Stimulated activated CD8-positive, alpha-beta memory T cell treated with anti-CD3 and anti-CD28 coated beads, Interleukin-15, amount 100 ng/mL, for 4 hours (primary cell): ENCODE data around the gene COG7.
"Not testable (repeated sequence)": the region's sequence is repeated elsewhere in the genome, so short reads cannot be mapped to it uniquely, and the experiment has no call there.

Source experiments
- DNase-seq, 2 donors: peaks; one replicate each; pipeline ENCODE4 v3.0.0-alpha.2; 2020; ENCODE audit warnings: low read depth in 2 of 2

Gene COG7

DNA sequence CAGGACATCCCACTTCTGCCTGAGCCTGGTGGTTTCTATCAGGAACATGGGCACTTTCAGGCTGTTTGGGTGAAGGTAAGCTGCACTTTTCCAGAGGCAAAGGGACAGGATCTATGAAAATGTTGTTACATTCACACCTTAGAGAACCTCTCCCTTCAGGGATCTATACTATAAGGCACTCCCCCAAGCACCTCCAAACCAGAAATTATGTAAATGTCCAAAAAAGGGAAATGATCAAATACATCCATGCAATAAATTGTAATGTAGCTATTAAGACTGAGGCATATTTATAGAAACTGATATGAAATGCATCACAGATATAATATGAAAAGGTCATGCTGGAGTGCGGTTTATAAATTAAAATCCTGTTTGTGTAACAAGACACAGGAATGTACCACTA lies 23.3 kb upstream of the COG7 start:
- DNase-seq = no peak

DNA sequence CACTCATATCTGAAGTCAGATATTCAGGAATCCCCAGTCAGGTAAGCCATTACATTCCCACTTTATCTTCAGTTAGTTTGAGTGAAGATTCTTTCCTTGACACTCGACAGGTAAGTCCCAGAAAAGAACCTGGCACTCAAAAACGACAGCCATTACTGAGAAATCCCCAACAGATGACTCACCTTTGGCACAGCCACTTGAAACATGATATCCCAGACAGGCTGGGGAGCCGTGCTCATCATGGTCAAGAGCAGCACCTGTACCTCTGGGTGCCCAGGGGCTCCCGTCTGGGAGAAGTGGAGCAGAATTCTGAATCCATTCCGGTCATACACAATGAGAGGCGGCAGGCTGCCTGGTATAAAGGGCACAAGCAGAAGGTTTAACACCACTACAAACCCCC lies 16.8 kb upstream of the COG7 start:
- DNase-seq = no peak

DNA sequence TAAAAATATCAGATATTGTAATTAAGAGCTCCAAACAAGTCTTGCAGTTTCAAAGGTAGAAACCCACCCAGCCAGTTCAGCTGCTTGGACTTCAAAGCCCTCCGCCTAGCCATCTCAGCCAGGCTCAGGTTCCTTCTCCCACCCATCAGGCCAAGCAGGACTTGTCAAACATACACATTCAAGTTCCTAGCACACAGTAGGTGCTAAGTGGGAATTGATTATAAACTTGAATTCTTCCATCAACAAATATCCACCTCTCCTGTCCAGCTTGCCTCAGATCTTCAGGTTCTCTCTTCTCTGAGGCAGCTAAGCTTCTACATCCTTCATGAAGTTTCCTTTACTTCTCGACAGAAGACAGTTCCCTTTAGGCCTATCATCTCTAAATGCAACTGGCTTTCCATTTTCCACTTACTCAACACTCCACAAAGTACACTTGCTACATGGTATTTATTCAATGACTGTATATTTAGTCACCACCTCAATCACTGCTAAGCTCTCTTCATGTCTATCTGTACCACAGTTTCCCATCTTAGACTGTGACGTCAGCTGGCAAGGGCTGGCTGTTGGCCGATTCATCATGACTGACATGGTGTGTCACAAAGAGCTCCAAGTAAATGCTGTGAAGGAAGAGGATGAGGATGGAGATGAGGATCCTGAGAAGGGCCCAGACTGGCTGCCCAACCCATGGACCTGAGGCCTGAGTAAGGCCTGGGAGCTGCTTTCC lies 13.3 kb upstream of the COG7 start:
- DNase-seq = no peak

DNA sequence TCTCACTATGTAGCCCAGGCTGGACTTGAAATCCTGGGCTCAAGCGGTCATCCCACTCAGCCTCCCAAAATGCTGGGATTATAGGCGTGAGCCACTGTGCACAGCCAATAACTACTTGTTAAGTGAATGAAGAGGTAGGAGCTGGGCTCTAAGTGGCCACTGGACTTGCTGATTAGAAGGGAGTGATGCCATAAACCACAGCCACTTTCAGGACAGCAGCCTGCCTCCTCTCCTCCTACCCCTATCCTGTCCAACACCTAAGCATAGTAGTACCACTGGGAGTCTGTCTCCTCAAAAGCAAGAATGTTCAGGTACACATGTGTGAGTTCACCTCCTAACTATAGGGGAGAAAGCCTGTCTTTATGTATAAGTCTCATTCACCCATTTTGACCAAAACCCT lies 12.2 kb upstream of the COG7 start:
- DNase-seq = no peak

DNA sequence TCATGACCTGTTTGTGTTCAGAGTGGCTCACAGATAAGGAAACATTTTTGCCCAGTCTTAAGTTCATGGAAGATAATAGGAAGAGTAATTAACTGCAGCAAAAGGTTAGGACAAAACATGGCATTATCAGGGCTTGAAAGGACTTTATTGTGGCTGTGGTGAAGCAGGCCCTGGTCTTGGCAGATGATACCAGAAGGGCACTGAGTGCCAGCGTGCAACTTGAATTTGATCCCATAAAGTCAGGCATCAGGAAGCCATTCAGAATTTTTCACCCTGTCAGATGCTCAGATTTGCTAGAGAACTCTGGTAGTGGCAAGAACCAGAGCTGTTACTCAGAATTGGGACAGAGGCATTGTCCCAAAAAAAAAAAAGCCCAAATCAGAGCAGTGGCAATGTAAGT lies 11.2 kb upstream of the COG7 start:
- DNase-seq = no peak

DNA sequence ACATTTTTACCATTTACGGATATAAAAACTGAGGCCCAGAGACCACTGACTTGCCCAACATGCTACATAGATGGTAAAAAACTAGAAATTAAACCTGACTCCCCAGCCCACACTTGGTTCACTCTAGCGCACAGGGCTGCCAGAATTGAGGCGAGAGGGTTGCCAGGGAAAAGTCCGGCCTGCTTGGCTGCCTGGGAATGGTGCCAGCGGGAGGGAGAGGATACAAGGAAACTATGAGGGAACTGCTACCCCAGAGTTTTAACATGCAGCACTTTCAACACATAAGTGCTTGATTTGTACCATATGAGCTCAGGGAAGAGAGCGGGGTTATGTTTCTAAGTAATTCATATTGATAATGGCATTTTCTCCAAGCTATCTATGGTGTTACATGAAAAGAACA lies 10.0 kb upstream of the COG7 start:
- not testable (repeated sequence) for DNase-seq

DNA sequence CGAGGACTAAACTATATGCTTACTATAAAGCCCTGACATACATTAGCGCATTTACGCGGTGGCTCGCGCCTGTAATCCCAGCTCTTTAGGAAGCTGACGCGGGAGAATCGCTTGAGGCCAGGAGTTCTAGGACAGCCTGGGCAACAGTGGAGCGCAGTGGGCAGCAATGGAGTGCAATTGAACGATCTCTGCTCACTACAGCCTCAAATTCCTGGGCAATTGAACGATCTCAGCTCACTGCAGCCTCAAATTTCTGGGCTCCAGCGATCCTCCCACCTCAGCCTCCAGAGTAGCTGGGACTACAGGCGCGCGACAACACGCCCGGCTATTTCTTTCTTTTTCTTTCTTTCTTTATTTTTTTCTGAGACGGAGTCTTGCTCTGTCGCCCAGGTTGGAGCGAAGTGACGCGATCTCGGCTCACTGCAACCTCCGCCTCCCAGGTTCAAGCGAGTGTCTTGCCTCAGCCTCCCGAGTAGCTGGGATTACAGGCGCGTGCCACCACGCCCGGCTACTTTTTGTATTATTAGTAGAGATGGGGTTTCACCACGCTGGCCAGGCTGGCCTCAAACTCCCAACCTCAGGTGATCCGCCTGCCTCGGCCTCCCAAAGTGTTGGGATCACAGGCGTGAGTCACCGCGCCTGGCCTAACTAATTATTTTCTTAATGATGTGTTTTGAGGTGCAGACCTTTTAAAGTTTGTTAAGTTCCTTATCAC lies 506 bp upstream of the COG7 start:
- DNase-seq = no peak

DNA sequence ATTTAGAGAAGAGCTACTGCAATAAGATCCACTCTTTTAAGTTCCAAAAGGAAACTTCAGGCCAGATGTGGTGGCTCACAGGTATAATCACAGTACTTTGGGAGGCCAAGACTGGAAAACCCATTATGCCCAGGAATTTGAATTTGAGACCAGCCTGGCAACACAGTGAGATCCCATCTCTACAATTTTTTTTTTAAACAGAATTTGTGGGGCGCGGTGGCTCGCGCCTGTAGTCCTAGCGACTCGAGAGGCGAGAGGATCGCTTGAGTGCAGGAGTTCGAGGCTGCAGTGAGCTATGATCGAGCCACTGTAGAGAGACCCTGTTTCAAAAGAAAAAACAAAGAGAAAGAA lies 793 bp downstream of the COG7 start:
- no peak for DNase-seq

DNA sequence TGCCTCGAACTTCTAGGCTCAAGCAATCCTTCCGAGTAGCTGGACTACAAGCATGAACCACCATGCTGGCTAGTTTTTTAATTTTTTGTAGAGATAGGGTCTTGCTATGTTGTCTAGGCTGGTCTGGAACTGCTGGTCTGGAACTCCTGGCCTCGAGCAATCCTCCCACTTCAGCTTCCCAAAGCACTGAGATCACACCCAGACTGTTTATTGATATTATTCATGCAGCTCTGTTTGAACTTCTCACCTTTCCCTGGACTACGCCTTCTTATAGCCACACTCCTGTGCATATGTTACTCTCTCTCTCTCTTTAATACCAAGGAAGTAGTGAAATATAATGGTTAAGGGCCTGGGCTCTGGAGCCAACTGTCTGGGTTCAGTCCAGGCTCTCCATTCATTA lies 4.6 kb downstream of the COG7 start:
- DNase-seq = no peak

DNA sequence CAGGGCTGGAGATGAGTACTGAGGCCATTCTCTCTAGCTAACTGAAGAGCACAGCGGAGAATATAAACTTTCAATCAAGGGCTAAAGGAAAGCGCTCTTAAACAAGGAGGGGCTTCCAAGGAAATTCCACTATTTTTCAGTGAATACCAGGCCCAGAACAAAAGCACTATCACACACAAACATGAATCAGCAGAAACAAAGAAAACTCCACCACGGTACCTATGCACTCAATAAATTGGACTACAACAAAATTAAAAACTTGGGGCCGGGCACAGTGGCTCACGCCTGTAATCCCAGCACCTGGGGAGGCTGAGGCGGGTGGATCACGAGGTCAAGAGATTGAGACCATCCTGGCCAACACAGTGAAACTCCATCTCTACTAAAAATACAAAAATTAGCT lies 15.4 kb downstream of the COG7 start:
- not testable (repeated sequence) for DNase-seq

DNA sequence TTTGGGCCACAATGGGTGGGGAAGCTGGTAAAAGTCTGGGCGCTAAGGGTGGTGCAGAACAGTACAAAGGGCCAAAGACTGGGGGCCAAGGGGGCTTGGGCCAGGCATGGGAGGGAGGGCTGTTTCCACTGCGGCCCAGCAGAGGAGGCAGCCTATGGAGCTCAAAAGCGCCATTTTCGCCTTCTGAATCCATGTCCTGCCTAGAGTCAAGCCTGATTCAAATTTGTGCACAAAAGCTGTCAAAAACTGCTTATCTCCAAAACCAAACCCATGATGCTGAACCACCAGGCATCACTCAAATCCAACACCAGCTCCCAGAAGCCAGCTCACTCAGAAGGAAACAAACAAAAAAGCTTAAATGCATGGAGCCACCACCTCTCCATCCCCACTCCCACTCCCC lies 16.0 kb downstream of the COG7 start:
- DNase-seq = no peak

DNA sequence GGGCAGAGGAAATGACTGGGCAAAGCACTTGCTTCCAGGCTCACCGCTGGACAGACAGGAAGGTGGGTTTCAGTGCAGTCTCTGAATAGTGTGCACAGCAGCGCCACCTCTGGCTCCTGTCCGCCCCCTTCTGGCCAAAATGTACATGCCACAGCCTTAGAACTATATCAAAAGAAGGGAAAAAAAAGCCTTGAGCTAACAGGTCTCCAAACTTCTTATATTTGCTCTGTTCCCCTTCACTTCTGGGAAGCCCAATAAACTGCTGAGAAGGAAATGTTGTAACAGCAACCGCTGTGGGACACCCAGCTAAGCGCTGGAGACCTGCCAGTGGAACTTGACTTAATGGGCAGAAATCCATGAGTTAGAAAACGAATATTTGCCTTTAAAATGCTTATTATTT lies 17.5 kb downstream of the COG7 start:
- peak in 1 of 2 donors; percentile 19 for DNase-seq

DNA sequence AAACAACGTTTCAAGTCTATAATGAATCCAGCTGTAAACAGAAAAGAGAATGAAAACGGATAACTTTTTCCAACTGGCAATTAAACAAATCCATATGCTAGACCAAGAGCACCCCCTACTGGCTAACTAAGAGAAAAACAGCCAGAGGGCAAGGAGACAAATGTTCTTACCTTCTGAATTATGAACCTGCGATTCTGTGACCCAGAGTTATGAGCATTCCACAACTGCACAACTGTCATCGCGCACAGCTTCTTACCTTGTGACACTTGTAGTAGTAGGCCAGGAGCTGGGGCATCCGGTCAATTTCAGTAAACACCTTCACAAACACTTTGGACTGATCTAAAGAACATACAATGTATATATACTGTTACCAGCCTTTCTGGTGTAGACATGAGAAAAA lies 18.6 kb downstream of the COG7 start:
- DNase-seq = no peak

DNA sequence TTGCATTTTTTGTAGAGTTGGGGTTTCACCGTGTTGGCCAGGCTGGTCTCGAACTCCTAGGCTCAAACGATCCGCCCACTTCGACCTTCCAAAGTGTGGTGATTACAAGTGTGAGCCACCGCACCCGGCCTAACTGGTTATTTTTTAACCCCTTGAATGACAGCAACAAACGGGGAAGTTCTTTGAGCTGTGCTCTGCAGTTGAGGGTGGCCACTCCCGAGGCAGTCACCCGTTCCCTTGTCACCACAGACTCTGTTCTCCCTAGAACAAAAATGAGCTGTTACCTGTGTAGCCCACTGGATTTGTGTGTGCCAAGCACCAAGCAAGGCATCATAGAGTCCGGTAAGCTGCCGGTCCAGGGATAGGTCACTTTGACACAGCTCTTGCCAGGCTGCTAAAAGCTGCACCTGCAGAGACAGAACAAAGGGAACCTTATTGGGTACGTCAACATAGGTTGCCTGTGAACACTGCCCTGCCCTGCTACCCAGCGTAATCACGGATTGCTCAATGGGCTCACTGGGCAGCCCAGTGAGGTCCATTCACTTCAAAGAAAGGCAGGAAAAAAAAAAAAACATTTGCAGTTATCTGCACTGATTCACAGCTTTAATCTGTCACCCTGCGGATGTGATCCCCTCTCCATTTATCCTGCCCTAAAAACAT lies 19.6 kb downstream of the COG7 start:
- no peak for DNase-seq

DNA sequence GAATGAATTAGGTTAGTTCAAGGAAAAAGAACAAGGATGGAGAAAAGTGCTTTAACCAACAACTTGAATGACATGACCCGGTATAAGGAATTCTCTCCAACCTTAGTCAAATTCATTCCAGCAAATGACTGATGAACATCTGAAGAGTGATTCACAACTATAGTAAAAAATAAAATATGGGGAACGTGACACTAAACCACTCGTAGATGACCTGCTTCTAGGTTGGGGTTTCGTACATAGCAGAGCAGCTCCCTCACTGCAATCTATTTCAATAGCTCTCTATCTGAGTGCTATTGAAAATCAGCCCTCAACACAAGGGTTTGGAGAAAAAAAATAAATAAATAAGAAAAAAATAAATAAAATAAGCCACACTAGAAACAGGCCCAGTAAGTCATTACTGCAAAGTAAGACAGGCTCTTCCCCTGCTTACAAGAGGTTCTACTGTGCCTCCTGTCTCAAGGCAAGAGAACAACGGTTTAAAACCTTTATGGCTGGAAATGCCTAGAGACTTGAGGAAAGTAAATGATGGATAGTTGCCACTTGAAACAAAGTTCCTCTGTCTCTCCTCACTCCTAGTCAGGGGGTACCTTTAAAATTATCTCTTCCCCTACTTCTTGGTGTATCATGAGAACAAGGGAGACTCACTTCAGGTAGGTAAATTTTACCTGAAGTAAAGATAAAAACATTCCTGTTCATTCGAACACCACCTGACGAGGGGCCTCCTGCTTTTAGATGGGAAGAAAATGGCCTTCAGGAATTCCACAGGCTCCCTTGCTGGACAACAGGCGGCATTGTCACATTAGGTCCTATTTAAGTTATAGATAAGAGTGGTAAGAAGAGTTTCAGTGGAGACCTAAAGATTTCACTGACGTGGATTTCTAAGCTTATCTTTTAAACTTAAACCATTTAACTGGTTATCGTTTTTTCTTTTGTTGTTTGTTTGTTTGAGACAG lies 20.5 kb downstream of the COG7 start:
- no peak for DNase-seq

DNA sequence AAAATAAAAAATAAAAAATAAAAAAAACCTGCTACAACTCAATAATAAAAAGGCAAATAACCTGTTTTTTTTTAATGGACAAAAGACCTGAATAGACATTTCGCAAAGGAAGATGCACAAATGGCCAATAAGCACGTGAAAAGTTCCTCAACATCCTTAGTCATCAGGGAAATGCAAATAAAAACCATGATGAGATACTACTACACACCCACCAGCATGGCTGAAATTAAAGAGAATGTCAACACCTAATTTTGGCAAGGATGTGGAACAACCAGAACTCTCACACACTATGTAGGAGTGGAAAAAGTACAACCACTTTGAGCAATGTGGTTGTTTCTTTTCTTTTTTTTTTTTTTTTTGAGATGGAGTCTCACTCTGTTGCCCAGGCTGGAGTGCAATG lies 24.6 kb downstream of the COG7 start:
- no peak for DNase-seq

DNA sequence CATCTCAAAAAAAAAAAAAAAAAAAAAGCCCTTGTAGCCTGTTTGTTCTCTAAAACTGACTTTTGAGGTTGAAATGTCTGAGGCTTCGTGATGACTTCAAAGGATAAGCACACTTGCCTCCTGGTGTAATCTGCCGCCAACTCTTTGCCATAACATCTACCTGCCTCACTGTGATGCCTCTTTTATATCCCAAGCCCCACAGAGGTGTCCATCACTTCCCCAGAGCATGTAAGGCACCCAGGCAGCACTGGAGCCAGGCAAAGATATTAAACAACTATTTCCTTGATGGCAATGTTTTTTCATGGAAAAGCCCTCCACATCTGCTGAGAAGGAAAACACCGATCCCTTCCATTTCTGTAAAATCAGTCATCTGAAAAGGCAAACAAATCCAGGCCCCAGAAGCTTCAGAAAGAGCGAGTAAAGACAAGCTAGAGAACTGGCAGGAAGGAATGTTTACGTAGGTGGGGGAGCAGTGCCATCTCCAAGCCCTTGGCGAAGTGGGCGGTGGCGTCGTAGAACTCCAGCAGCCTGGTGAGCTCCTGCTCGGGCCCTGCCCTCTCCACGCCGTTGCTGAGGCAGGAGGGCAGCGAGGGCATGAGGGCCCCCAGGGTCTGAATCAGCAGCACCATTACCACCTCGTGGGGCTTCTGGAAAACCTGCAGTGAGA lies 28.6 kb downstream of the COG7 start:
- DNase-seq = no peak

DNA sequence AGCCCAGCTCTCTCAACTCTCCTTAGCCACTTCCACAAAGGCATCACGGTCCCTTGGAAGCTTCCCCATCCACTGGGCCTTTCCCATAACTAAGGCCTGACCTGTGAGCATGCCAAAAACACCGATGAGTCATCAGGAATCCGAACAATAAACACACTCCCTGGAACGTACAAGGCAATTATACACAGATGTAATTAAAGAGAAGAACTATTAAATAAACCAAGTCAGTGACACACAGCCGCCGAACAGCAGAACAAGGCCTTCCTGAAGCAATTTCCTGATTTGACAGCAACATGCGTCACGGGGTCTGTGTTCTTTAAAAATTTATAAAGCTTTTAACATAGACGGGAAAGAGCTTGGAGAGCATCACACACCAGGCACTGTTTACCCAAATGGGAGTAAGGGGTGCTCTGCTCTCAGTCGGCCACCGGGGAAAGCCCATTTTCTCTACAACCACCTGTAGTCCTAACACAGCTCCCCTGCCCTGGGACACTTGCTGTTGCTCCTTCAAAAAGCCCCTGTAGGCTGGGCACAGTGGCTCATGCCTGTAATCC lies 29.4 kb downstream of the COG7 start:
- no peak for DNase-seq

DNA sequence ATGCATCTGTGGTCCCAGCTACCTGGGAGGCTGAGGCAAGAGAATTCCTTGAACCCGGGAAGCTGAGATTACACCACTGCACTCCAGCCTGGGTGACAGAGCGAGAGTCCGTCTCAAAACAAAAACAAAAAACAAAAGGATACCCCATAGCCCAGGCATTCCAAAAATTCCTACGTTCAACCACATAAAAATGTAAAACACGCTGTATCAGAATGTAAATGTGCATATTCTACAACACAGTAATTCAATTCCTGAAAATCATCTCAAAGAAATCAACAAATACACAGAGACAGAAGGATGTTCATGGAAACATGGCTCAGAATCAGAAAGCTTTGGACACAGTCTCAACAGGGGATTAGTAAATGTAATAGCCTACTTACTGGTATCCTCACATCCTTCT lies 33.0 kb downstream of the COG7 start:
- no peak for DNase-seq

DNA sequence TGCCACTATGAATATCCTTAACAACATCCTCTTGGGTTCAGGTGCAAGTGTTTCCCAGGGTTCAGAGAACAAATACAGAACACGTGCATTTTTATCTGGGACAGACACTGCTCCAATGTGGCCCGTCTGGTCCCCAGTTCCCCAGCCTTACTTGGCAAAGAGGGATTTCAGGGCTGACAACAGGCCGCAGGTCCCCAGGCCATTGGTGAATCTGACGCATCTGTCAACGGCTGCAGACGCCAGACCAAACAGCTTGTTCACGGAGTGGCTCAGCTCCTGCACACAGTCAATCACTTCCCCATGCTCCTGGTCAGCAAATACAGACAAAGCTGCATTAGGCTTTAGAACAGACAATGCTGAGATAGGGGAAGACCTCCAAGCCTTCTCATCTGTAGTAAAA lies 36.2 kb downstream of the COG7 start:
- no peak for DNase-seq

DNA sequence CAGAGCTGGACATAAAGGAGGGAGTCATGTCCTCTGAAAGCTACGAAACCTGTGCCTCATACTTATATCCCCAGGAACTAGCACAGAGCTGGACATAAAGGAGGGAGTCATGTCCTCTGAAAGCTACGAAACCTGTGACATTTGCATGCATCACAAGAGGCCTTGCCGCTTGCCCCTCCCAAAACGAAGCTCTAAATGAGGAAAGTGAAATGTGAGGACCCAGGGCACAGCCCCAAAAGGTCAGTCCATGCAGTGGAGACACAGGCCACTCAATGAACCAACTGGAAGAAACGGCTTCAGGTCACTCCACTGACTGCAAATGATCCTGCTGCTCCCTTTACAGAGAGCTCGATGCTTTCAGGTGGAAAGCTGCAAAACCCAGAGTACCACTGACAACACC lies 38.3 kb downstream of the COG7 start:
- DNase-seq = no peak
